GM12801 (cell line): ENCODE results near the gene ZEB2.

Source experiments
- CTCF ChIP-seq: IDR thresholded peaks from one replicate; pipeline ENCODE4 v1.5.1; 2011; ENCODE audit warnings: control low read depth; ENCODE audit not compliant: insufficient read length; ENCODE audit errors: extremely low read depth

The ZEB2 gene

GRCh38 chr2:144403933-144404332 is 116.0 kb downstream of the ZEB2 start:
- no peak for TF ChIP-seq CTCF

- TF ChIP-seq CTCF = no peak
Observed at GRCh38 chr2:144402251-144402650, 117.7 kb downstream of the ZEB2 start.

GRCh38 chr2:144401036-144401435 is 118.9 kb downstream of the ZEB2 start:
- no peak for TF ChIP-seq CTCF

- TF ChIP-seq CTCF = no peak
Observed at GRCh38 chr2:144396318-144396717, 123.6 kb downstream of the ZEB2 start.

- no peak for TF ChIP-seq CTCF
Observed at GRCh38 chr2:144390424-144391020, 129.4 kb downstream of the ZEB2 start.

GRCh38 chr2:144389930-144390311 is 130.0 kb downstream of the ZEB2 start:
- no peak for TF ChIP-seq CTCF

GRCh38 chr2:144389151-144389929 is 130.6 kb downstream of the ZEB2 start:
- no peak for TF ChIP-seq CTCF
